PFSK-1 (cell line): ENCODE measurements around the gene MUC5AC.

Experiments used
- FOXP2 ChIP-seq: optimal IDR thresholded peaks from 2 replicates; pipeline ENCODE3; 2011; ENCODE audit warnings: borderline replicate concordance, control low read depth, inconsistent platforms; ENCODE audit not compliant: insufficient read depth; ENCODE audit errors: extremely low read length, extremely low read depth
- POLR2AphosphoS5 ChIP-seq: IDR thresholded peaks from 2 replicates; pipeline ENCODE4 v1.6.1; 2012; ENCODE audit warnings: low read depth, mild to moderate bottlenecking, control low read depth, low read length, moderate library complexity
- SIN3A ChIP-seq: IDR thresholded peaks from 2 replicates; pipeline ENCODE4 v1.6.1; 2012; ENCODE audit warnings: mild to moderate bottlenecking, low read length, moderate library complexity, borderline replicate concordance; ENCODE audit not compliant: insufficient read depth
- TAF1 ChIP-seq: IDR thresholded peaks from 2 replicates; pipeline ENCODE4 v1.6.1; 2012; ENCODE audit warnings: low read length, control low read depth, borderline replicate concordance; ENCODE audit not compliant: insufficient read depth
- TF ChIP-seq, protein P1 (sequence below), 2 experiments: IDR thresholded peaks; 2 replicates each; pipeline versions ENCODE4 v1.6.1 to v1.8.0; 2011 to 2012; ENCODE audit warnings: low read depth in 2 of 2, low read length in 2 of 2, control low read depth in 1 of 2, inconsistent platforms in 1 of 2, mild to moderate bottlenecking in 1 of 2, moderate library complexity in 1 of 2; ENCODE audit not compliant: insufficient read depth in 1 of 2

Gene MUC5AC

DNA sequence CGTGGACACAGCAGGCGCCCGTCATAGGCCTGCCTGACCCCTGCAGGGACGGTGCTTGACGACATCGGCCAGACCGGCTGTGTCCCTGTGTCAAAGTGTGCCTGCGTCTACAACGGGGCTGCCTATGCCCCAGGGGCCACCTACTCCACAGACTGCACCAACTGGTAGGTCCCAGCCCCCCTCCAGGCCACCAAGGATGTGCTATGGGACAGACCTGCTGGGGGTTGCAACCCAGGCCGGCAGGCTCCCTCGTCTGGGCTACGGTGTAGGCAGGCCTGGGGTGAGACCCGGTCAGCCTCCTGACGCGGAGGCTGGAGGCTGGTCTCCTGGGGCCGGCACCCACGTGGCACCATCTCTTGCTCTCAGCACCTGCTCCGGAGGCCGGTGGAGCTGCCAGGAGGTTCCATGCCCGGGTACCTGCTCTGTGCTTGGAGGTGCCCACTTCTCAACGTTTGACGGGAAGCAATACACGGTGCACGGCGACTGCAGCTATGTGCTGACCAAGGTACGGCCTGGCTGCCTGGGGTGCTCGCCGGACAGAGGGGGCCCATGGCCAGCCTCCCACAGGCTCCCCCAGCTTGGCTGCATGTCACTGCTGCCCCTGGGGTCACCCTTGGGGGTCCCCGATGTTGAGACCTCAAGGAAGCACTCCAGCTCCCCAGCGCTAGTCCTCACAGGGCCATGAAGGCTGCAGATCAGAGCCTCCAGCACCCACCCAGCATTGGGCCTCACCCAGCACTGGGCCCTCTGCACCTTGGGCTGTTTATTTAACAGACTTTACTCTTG lies 7.7 kb downstream of the MUC5AC start:
- no peak for TF ChIP-seq POLR2AphosphoS5
- no peak for TF ChIP-seq SIN3A
- TF ChIP-seq TAF1: no peak
- TF ChIP-seq FOXP2: no peak
- TF ChIP-seq, protein P1, sequence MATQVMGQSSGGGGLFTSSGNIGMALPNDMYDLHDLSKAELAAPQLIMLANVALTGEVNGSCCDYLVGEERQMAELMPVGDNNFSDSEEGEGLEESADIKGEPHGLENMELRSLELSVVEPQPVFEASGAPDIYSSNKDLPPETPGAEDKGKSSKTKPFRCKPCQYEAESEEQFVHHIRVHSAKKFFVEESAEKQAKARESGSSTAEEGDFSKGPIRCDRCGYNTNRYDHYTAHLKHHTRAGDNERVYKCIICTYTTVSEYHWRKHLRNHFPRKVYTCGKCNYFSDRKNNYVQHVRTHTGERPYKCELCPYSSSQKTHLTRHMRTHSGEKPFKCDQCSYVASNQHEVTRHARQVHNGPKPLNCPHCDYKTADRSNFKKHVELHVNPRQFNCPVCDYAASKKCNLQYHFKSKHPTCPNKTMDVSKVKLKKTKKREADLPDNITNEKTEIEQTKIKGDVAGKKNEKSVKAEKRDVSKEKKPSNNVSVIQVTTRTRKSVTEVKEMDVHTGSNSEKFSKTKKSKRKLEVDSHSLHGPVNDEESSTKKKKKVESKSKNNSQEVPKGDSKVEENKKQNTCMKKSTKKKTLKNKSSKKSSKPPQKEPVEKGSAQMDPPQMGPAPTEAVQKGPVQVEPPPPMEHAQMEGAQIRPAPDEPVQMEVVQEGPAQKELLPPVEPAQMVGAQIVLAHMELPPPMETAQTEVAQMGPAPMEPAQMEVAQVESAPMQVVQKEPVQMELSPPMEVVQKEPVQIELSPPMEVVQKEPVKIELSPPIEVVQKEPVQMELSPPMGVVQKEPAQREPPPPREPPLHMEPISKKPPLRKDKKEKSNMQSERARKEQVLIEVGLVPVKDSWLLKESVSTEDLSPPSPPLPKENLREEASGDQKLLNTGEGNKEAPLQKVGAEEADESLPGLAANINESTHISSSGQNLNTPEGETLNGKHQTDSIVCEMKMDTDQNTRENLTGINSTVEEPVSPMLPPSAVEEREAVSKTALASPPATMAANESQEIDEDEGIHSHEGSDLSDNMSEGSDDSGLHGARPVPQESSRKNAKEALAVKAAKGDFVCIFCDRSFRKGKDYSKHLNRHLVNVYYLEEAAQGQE (IDR thresholded peaks at IDR 0.05; ENCODE audit: insufficient read depth in 1 of 2, low read depth in 2 of 2, low read length in 2 of 2): no peak

DNA sequence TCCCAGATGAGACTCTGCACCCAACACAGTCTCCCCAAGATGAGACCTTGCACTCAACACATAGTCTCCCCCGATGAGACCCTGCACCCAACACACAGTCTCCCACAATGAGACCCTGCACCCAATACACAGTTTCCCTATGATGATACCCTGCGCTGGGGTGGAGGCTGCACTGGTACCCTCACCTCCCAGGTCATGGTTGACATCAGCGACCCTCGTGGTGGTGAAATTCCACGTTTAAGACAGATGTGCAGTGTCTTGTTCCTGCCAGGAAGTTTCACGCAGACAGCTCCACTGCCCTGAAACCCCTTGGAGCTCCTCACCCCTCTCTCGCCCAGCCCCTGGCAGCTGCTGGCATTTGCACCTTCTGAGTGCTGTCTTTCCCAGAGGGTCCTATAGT lies 9.5 kb downstream of the MUC5AC start:
- TF ChIP-seq SIN3A (no peak), TAF1 (no peak), FOXP2 (no peak), POLR2AphosphoS5 (no peak)
- TF ChIP-seq, protein P1 (IDR thresholded peaks at IDR 0.05; ENCODE audit: insufficient read depth in 1 of 2, low read depth in 2 of 2, low read length in 2 of 2): no peak

DNA sequence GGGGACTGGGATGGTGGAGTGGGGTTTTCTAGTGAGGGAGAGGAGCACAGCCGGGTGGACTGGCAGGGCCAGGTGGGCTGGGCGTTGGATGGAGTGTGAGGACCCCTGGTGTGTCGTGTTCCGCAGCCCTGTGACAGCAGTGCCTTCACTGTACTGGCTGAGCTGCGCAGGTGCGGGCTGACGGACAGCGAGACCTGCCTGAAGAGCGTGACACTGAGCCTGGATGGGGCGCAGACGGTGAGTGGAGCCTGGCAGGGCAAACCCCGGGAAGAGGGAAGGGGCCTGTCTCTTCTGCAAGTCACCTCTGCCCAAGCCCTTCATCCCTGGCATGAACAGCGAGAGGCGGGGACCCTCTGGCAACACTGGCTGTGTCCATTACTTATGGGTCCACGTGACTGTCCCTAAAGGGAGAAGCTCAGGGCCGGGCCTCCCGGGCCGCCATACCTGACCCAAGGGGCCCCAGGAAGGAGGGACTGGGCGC lies 10.0 kb downstream of the MUC5AC start:
- TF ChIP-seq TAF1 (no peak), SIN3A (no peak), FOXP2 (no peak), POLR2AphosphoS5 (no peak)
- TF ChIP-seq, protein P1 (IDR thresholded peaks at IDR 0.05; ENCODE audit: insufficient read depth in 1 of 2, low read depth in 2 of 2, low read length in 2 of 2): no peak

DNA sequence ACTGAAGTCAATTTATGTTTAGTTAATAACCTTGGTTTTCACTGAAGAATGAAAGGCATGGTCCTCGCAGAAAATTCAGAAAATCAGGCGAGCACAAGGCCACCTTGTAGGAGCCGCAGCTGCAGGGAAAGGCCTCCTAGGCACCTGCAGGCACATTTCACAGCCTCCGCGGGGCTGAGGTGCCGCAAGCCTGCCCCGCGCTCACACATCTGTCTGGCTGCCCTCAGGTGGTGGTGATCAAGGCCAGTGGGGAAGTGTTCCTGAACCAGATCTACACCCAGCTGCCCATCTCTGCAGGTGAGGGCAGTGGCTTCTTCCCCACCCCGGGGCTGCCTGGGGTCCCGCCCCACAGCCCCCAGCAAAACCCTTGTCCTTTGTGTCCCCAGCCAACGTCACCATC lies 10.5 kb downstream of the MUC5AC start:
- TF ChIP-seq POLR2AphosphoS5 (no peak), FOXP2 (no peak), SIN3A (no peak), TAF1 (no peak)
- TF ChIP-seq, protein P1 (IDR thresholded peaks at IDR 0.05; ENCODE audit: insufficient read depth in 1 of 2, low read depth in 2 of 2, low read length in 2 of 2): no peak

DNA sequence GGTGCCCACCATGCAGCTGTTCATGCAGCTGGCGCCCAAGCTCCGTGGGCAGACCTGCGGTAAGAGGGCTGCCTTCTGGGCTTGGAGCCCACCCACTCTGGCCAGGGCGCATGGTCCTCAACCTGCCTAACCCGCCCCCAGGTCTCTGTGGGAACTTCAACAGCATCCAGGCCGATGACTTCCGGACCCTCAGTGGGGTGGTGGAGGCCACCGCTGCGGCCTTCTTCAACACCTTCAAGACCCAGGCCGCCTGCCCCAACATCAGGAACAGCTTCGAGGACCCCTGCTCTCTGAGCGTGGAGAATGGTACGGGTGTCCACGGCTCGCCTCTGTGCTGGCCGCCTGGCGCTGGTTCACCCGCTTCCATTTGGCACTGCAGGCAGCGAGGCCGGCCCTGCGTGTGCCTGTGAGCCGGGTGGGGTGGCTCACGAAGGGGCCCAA lies 11.0 kb downstream of the MUC5AC start:
- TF ChIP-seq FOXP2: no peak
- no peak for TF ChIP-seq SIN3A
- no peak for TF ChIP-seq POLR2AphosphoS5
- no peak for TF ChIP-seq TAF1
- TF ChIP-seq, protein P1 (IDR thresholded peaks at IDR 0.05; ENCODE audit: insufficient read depth in 1 of 2, low read depth in 2 of 2, low read length in 2 of 2): no peak
